ENCODE measurements around the gene PPP3R1. TPM values are rescaled to one million over a fixed set of nuclear protein-coding genes. Genes with fewer than 3 reads are reported as not detected.

PPP3R1 gene
- total RNA-seq, 1 experiment from 2014 or later: 74.2 TPM

- Histone ChIP-seq H2BK20ac (ENCODE audit: low read depth, low read length, poor library complexity, severe bottlenecking) (no peak overlapping the region), H2BK15ac (ENCODE audit: low read depth, low read length) (no peak overlapping the region), H3K9me3 (ENCODE audit: control insufficient read depth, low read depth, low read length) (no peaks in the 10 kb centered on the region), H3K79me2 (ENCODE audit: insufficient read depth, low read length) (peaks cover 25% of the 10 kb centered on the region; the same call in 1 of the 2 replicates), H3K9ac (ENCODE audit: extremely low read depth, insufficient read length, low read length) (no peak overlapping the region), H4K8ac (replicated peaks; ENCODE audit: insufficient read length, low read depth, low read length) (no peak overlapping the region), H4K91ac (ENCODE audit: insufficient read length, low read depth, low read length) (no peak overlapping the region), H2BK12ac (ENCODE audit: insufficient read length, low read depth, low read length) (no peak overlapping the region), H2AK5ac (ENCODE audit: insufficient read length, low read length) (no peak overlapping the region), H3K14ac (ENCODE audit: insufficient read depth, low read length) (no peak overlapping the region), H3K79me1 (ENCODE audit: insufficient read depth, low read depth, low read length, poor library complexity, severe bottlenecking) (peaks cover 4% of the 10 kb centered on the region), H3K4me1 (ENCODE audit: insufficient read depth, low read length) (peaks cover 2% of the 10 kb centered on the region; the same call in 1 of the 2 replicates), H3K18ac (ENCODE audit: insufficient read length, low read depth, low read length) (no peak overlapping the region), H3T11ph (ENCODE audit: low read length) (no peak overlapping the region), H3K23me2 (ENCODE audit: insufficient read length, low read depth, low read length, poor library complexity, severe bottlenecking) (no peaks in the 10 kb centered on the region), H3K4ac (ENCODE audit: low read depth, low read length) (no peak overlapping the region), H2AFZ (ENCODE audit: low read length) (no peak overlapping the region), H4K5ac (ENCODE audit: insufficient read length, low read depth, low read length) (no peak overlapping the region), H2BK120ac (ENCODE audit: low read depth, low read length, poor library complexity, severe bottlenecking) (no peak overlapping the region), H3K4me2 (ENCODE audit: insufficient read depth, insufficient read length, low read length) (no peak overlapping the region), H3K27ac (ENCODE audit: insufficient read length, low read depth, low read length) (no peak overlapping the region), H3K23ac (ENCODE audit: insufficient read length, low read depth, low read length) (no peak overlapping the region), H4K20me1 (ENCODE audit: control insufficient read depth, insufficient read depth, insufficient read length) (no peaks in the 10 kb centered on the region), H2BK5ac (ENCODE audit: insufficient read length, low read length) (no peak overlapping the region), H3K27me3 (ENCODE audit: insufficient read depth, low read length) (no peaks in the 10 kb centered on the region), H3K56ac (ENCODE audit: insufficient read length, low read depth, low read length) (no peak overlapping the region)
- DNase-seq: no peak
- H3K4me3 Mint-ChIP-seq: no peak overlapping the region
- no peaks in the 10 kb centered on the region for H3K27me3 Mint-ChIP-seq (ENCODE audit: low read depth)
- no CpG with 5 or more reads among the region's 1 CpG for whole genome bisulfite sequencing (ENCODE audit: extremely low coverage, insufficient read length, low lambda C conversion rate)
- H3K4me1 Mint-ChIP-seq: peaks cover 35 to 42% of the 10 kb centered on the region in 2 experiments
- no peaks in the 10 kb centered on the region; a peak in 1 of 5 replicates for H3K9me3 Mint-ChIP-seq
- TF ChIP-seq, protein P1, sequence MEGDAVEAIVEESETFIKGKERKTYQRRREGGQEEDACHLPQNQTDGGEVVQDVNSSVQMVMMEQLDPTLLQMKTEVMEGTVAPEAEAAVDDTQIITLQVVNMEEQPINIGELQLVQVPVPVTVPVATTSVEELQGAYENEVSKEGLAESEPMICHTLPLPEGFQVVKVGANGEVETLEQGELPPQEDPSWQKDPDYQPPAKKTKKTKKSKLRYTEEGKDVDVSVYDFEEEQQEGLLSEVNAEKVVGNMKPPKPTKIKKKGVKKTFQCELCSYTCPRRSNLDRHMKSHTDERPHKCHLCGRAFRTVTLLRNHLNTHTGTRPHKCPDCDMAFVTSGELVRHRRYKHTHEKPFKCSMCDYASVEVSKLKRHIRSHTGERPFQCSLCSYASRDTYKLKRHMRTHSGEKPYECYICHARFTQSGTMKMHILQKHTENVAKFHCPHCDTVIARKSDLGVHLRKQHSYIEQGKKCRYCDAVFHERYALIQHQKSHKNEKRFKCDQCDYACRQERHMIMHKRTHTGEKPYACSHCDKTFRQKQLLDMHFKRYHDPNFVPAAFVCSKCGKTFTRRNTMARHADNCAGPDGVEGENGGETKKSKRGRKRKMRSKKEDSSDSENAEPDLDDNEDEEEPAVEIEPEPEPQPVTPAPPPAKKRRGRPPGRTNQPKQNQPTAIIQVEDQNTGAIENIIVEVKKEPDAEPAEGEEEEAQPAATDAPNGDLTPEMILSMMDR (conservative IDR thresholded peaks at IDR 0.05): no peak
- H3K27ac Mint-ChIP-seq: peak overlapping the region in 1 of 3 experiments; percentile 82; a peak in 1 of 7 replicates
- 0 out of 7 replicates have a peak, but pooled peaks cover 0 to 1% (median 0%) of the 10 kb centered on the region in 3 experiments for H3K36me3 Mint-ChIP-seq (ENCODE audit: insufficient read depth in 1 of 3, low read depth in 3 of 3)
Observed at GRCh38 chr2:68222287-68222686, 30.0 kb downstream of the PPP3R1 start.

Data from H9 (cell line).